ENCODE data around the gene SHC3.

SHC3 gene

DNA sequence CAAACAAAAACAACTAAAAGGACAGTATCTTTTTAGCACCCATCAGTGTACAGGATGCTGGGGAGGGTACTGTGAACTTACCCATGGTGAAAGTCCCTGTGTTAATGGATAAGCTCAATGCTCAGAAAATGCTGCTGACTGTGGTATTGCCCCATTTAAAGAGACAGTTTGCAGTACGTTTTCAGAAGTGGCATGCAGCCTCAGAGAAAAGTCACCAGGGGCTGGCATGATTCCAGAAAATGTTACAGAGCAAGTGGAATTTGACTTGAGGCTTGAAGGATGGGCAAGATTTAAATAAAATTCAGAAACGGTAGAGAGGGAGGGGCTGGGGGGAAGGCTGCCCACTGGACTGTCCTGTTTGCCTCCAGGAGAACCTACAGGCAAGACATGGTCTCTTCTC is 180.1 kb downstream of the SHC3 start:
- ATAC-seq, result no peak

DNA sequence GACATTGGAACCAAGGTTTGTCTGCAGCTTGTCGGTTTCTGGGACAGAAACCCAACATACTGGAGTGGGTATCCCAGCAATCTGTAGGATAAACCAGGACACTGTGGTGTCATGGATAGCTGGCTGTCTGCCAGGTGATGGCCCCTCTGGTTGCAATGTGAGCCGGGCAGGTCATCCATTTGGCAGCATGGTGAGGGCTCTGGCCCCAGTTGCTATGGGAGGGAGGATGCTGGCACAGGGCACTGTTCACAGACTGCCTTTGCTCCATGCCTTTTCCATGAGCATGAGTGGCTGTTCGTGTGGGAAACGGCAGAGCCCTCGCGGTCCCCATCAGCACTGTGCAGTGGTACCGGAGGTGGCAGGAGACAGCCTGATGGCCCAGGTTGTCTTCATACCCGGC is 181.0 kb downstream of the SHC3 start:
- no peak for ATAC-seq

DNA sequence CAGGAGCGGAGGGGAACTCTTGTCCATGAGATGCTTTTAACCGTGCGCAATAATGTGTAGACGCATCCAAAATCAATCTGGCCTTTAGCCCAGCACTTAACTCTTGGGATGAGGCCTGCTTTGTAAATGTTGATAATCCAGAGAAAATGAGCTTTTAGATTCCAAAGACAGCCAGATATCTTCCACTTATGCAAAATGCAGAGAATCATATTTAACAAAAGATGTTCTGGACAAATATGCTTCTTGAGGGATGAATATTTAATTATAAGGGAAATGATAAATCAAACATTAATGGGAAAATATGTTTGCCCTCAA is 181.7 kb downstream of the SHC3 start:
- ATAC-seq, result no peak

DNA sequence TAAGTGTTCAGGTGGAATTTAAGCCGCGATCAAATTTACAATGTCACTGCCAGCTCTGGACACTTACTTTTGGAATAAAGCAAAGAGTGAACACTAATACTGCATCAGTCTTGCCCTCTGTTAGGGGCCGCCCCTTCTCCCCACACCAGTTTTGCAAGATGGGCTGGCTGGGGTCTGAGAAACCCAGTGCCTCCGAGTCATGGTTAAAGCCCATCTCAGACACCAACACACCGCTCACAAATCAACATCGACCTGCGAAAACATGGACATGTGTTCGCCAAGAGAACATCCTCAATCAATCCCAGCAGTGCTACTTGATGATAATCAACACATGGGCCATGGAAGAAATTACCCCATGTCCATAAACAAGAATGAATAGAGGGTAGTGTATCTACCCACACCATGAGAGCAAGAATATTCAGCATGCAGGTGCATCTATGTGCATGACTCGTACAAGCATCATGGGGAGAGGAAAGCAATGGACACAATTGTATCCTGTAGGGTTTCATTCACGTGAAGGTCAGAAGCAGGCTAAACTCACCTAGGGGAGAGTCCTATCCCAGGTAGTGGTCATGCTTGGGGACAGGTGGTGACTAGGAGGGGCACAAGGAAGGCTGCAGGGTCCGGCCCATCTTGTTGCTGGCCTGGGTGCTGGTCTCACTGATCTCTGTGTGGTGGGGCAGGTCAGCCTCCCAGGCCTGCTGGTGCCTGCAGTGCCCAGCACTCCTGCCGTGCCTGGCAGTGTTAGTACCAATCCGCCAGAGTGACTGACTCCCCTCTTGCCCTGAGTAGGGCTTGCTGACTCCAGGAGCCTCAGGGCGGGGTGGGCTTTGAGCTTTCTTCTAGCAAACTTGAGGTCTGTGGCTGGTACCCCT is 182.3 kb downstream of the SHC3 start:
- ATAC-seq, result no peak

GRCh38 chr9:88995627-88996026 is 183.0 kb downstream of the SHC3 start:
- ATAC-seq, result no peak

DNA sequence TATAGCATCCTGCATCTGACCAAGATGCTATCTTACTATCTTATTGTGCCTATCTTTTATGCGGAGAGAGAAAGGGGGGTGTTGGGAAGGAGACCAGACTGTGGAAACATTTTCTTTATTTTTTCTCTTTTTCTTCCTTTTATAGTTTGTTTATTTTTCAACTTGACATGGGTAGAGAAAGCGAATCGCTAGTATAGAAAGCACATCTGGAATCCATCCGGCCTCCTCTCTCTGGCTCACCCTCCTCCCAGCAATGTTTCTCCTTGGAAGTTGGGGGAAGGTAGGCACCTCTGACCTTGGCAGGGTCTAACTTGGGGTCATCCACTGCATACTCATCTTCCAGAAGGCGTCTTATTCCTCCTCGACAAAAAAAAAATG is 183.4 kb downstream of the SHC3 start:
- ATAC-seq, result no peak

GRCh38 chr9:88994469-88995199 is 184.0 kb downstream of the SHC3 start:
- no peak for ATAC-seq

GRCh38 chr9:88993871-88994460 is 184.7 kb downstream of the SHC3 start:
- ATAC-seq, result no peak

- no peak for ATAC-seq
Measured at GRCh38 chr9:88993327-88993726, 185.3 kb downstream of the SHC3 start.

GRCh38 chr9:88992556-88992955 is 186.1 kb downstream of the SHC3 start:
- no peak for ATAC-seq

- peak in 1 of 2 donors; percentile 7 for ATAC-seq
Measured at GRCh38 chr9:88991066-88992034, 187.3 kb downstream of the SHC3 start, which contains the start of gene S1PR3. Gene S1PR3, plus strand, starts transcription at chr9:88991468. Its CDS starts 9,733 bp downstream, at chr9:89001201.

GRCh38 chr9:88990729-88991065 is 187.9 kb downstream of the SHC3 start:
- no peak for ATAC-seq

GRCh38 chr9:88990041-88990728 is 188.4 kb downstream of the SHC3 start:
- no peak for ATAC-seq

GRCh38 chr9:88988796-88989641 is 189.6 kb downstream of the SHC3 start:
- peak; percentile 84 to 85 for ATAC-seq

DNA sequence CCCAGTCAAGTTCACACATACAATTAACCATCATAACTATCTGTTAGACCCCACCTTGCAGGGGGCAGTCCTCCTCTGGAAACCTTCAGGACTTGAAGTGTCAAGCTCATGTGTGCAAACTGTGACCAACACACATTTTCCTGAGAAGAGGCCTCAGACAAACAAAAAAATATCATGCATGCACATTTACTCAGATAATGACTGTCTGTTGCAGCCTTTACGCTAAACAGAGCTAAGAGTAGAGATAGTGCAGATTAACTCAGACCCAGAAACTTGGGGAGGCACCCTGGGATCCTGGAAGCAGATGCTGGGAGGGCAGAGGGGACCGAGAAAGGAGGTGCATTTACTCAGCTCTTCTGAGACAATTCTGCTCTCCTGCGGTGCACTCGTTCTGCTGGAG is 191.0 kb downstream of the SHC3 start:
- no peak for ATAC-seq

DNA sequence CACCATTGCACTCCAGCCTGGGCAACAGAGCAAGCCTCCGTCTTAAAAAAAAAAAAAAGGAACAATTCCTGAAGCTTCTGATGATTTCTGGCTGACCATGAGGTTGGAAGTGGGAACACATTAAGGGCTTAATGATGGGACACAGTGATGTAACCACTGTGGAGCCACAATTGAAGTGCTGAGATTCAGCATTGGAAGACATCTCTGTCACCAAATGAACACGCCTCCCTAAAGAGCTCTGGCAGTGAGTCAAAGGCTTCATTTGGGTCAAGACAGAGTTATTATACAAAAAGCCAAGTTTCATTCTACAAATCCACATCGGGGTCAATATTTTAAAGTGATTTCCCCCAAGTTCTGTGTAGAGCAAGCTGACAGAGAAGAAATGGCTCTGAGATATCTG is 191.8 kb downstream of the SHC3 start:
- no peak for ATAC-seq

GRCh38 chr9:88985616-88986015 is 193.0 kb downstream of the SHC3 start:
- ATAC-seq, result no peak

GRCh38 chr9:88984543-88984883 is 194.1 kb downstream of the SHC3 start:
- no peak for ATAC-seq

- no peak for ATAC-seq
Measured at GRCh38 chr9:88983865-88984542, 194.6 kb downstream of the SHC3 start.

- ATAC-seq, result no peak
Measured at GRCh38 chr9:88980740-88981203, 197.8 kb downstream of the SHC3 start.

GRCh38 chr9:88979791-88980190 is 198.8 kb downstream of the SHC3 start:
- ATAC-seq, result no peak

Data from activated CD4-positive, CD25-positive, alpha-beta regulatory T cell treated with anti-CD3 and anti-CD28 coated beads, Interleukin-2, amount 50 U/mL, for 24 hours (primary cell).